ENCODE measurements around the gene HSD17B2. TPM values are rescaled to one million over a fixed set of nuclear protein-coding genes. Genes with fewer than 3 reads are reported as not detected.

The HSD17B2 gene
- total and polyA plus RNA-seq, 2 of the 4 experiments (the other 2 are of a cell fraction): 0.12 to 0.18 TPM

DNA sequence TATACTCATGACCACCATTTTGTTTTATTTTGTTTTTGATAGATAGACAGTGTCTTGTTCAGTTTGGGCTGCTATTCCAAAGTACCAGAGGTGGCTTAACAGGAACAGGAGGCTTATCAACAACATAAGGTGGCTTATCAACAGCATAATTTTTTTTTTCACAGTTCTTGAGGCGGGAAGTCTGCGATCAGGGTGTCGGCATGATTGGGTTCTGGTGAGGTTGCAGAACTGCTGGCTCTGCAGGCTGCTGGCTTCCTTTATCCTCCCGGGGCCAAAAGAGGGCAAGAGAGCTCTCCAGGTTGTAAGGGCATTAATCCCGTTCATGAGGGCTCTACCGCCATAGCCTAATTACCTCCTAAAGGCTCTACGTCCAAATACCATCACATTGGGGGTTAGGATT is 11.8 kb upstream of the HSD17B2 start:
- H2AK5ac ChIP-seq (ENCODE audit: low read depth, low read length): no peak overlapping the region
- DNase-seq (no peak), ATAC-seq (ENCODE audit: low read depth) (no peak)
- ChIA-PET CTCF (interaction anchor here (1.1 to 1.3 kb wide), 2 partner anchors 9 to 207 kb away, joined by 3 to 4 read pairs; no protein-coding TSS in a partner anchor), POLR2A (ENCODE audit: unreplicated experiment) (no interaction called here)
- intact Hi-C loops (cut with micrococcal nuclease) (no loop called here), dilution Hi-C loops (cut with HindIII; ENCODE audit: low sequenced_read_pairs, unreplicated experiment) (no loop called here), in situ Hi-C loops (cut with MboI; ENCODE audit: low sequenced_read_pairs) (no loop called here)
- no peak overlapping the region for H3K4me3 ChIP-seq (ENCODE audit: insufficient read depth, low read depth, low read length)
- no peak overlapping the region for H3K4me2 ChIP-seq (ENCODE audit: low read depth, low read length)
- no peak overlapping the region for H2BK15ac ChIP-seq (ENCODE audit: low read depth, low read length)
- H4K91ac ChIP-seq (ENCODE audit: insufficient read depth, low read depth, low read length): no peak overlapping the region
- no peak overlapping the region for H4K5ac ChIP-seq (ENCODE audit: low read depth, low read length)
- H3K18ac ChIP-seq (ENCODE audit: low read depth, low read length): no peak overlapping the region
- no peak overlapping the region for H3K4ac ChIP-seq (ENCODE audit: low read depth, low read length)
- H3K23ac ChIP-seq (ENCODE audit: low read depth, low read length): no peak overlapping the region
- no peaks in the 10 kb centered on the region for H3K9me1 ChIP-seq (ENCODE audit: insufficient read depth, low read length)
- H2BK5ac ChIP-seq (ENCODE audit: low read depth, low read length, poor library complexity, severe bottlenecking): no peak overlapping the region
- H4K20me1 ChIP-seq (ENCODE audit: insufficient read depth, low read length): no peaks in the 10 kb centered on the region
- no CpG with 5 or more reads among the region's 7 CpGs for WGBS, 2 experiments (ENCODE audit: extremely low coverage in 2 of 2, insufficient read length in 1 of 2)
- no peak overlapping the region for H3K9ac ChIP-seq (ENCODE audit: low read depth, low read length)
- H2AFZ ChIP-seq (replicated peaks; ENCODE audit: low read length, poor library complexity): no peak overlapping the region
- H3K27ac ChIP-seq (ENCODE audit: insufficient read depth, low read length): no peak overlapping the region
- no peak overlapping the region for H4K8ac ChIP-seq (ENCODE audit: low read depth in 2 of 2, low read length in 2 of 2)
- no peaks in the 10 kb centered on the region for H3K36me3 ChIP-seq (ENCODE audit: control insufficient read depth, insufficient read depth, low read length)
- no peak overlapping the region for H2BK120ac ChIP-seq (ENCODE audit: low read depth, low read length)
- H2BK20ac ChIP-seq (ENCODE audit: low read depth, low read length): no peak overlapping the region
- TF ChIP-seq FOS (IDR thresholded peaks at IDR 0.05; ENCODE audit: low read depth, low read length): no peak
- TF ChIP-seq, protein P1, sequence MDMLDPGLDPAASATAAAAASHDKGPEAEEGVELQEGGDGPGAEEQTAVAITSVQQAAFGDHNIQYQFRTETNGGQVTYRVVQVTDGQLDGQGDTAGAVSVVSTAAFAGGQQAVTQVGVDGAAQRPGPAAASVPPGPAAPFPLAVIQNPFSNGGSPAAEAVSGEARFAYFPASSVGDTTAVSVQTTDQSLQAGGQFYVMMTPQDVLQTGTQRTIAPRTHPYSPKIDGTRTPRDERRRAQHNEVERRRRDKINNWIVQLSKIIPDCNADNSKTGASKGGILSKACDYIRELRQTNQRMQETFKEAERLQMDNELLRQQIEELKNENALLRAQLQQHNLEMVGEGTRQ (IDR thresholded peaks at IDR 0.05; ENCODE audit: low read depth, low read length): no peak
- no peak for TF ChIP-seq MAZ (IDR thresholded peaks at IDR 0.05; ENCODE audit: borderline replicate concordance, low read depth, low read length)
- TF ChIP-seq RCOR1 (IDR thresholded peaks at IDR 0.05; ENCODE audit: insufficient replicate concordance, low read length): no peak
- TF ChIP-seq SMC3 (IDR thresholded peaks at IDR 0.05; ENCODE audit: low read depth, low read length): no peak
- TF ChIP-seq POLR2A (IDR thresholded peaks at IDR 0.05; ENCODE audit: low read depth, low read length): no peak
- TF ChIP-seq, protein P2, sequence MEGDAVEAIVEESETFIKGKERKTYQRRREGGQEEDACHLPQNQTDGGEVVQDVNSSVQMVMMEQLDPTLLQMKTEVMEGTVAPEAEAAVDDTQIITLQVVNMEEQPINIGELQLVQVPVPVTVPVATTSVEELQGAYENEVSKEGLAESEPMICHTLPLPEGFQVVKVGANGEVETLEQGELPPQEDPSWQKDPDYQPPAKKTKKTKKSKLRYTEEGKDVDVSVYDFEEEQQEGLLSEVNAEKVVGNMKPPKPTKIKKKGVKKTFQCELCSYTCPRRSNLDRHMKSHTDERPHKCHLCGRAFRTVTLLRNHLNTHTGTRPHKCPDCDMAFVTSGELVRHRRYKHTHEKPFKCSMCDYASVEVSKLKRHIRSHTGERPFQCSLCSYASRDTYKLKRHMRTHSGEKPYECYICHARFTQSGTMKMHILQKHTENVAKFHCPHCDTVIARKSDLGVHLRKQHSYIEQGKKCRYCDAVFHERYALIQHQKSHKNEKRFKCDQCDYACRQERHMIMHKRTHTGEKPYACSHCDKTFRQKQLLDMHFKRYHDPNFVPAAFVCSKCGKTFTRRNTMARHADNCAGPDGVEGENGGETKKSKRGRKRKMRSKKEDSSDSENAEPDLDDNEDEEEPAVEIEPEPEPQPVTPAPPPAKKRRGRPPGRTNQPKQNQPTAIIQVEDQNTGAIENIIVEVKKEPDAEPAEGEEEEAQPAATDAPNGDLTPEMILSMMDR (conservative IDR thresholded peaks at IDR 0.05; ENCODE audit: low read depth, low read length): no peak
- no peak for TF ChIP-seq NFE2L2 (IDR thresholded peaks at IDR 0.05; ENCODE audit: low read depth, low read length)
- TF ChIP-seq MXI1 (IDR thresholded peaks at IDR 0.05; ENCODE audit: borderline replicate concordance, low read depth, low read length): no peak
- no peak for TF ChIP-seq RAD21 (IDR thresholded peaks at IDR 0.05; ENCODE audit: low read length)
- TF ChIP-seq, protein P3, sequence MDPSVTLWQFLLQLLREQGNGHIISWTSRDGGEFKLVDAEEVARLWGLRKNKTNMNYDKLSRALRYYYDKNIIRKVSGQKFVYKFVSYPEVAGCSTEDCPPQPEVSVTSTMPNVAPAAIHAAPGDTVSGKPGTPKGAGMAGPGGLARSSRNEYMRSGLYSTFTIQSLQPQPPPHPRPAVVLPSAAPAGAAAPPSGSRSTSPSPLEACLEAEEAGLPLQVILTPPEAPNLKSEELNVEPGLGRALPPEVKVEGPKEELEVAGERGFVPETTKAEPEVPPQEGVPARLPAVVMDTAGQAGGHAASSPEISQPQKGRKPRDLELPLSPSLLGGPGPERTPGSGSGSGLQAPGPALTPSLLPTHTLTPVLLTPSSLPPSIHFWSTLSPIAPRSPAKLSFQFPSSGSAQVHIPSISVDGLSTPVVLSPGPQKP (IDR thresholded peaks at IDR 0.05; ENCODE audit: borderline replicate concordance, low read depth, low read length): no peak
- TF ChIP-seq RFX5 (IDR thresholded peaks at IDR 0.05; ENCODE audit: low read depth, low read length): no peak
- TF ChIP-seq CHD1 (IDR thresholded peaks at IDR 0.05; ENCODE audit: low read depth, low read length): no peak
- no peak for TF ChIP-seq CEBPB (IDR thresholded peaks at IDR 0.05; ENCODE audit: low read depth, low read length)
- TF ChIP-seq BHLHE40 (IDR thresholded peaks at IDR 0.05; ENCODE audit: low read depth, low read length): no peak
- TF ChIP-seq MAFK (IDR thresholded peaks at IDR 0.05; ENCODE audit: low read depth, low read length): no peak
- no peaks in the 10 kb centered on the region for H3K9me3 ChIP-seq (ENCODE audit: control insufficient read depth, insufficient read depth, low read length)
- no peak overlapping the region for H3K56ac ChIP-seq (ENCODE audit: extremely low read depth, insufficient read depth, low read length)
- H3K4me1 ChIP-seq (ENCODE audit: control insufficient read depth, insufficient read depth, low read length): no peaks in the 10 kb centered on the region
- H3K27me3 ChIP-seq (ENCODE audit: control insufficient read depth, insufficient read depth, low read length): peaks cover 18% of the 10 kb centered on the region
- H3K14ac ChIP-seq (replicated peaks; ENCODE audit: low read depth, low read length): no peak overlapping the region
- no TSS peak for BruUV-seq (replicated peaks)
- no peak overlapping the region for H2AK9ac ChIP-seq (replicated peaks; ENCODE audit: low read depth, low read length, poor library complexity)
- no peaks in the 10 kb centered on the region for H3K79me1 ChIP-seq (ENCODE audit: low read depth in 1 of 2, low read length in 2 of 2)

Measured in IMR-90 (cell line).